H1 (cell line): Measurements from ENCODE around the gene ADCY7. TPM values are rescaled to one million over a fixed set of nuclear protein-coding genes. Genes with fewer than 3 reads are reported as not detected.

Source experiments
- CTCF ChIA-PET: fragments of 300-600 bp; sonication (Branson Sonifier 250); formaldehyde crosslinking; loops from one replicate; lab custom pipeline; 2021; ENCODE audit not compliant: partially characterized antibody; lab: Charles Lee
- POLR2A ChIA-PET: fragments of 300-600 bp; sonication (Branson Sonifier 250); formaldehyde crosslinking; loops from one replicate; lab custom pipeline; 2021; ENCODE audit warnings: inconsistent platforms; ENCODE audit not compliant: partially characterized antibody; lab: Charles Lee
- DNase-seq, 2 experiments: peaks; one replicate each; pipeline versions ENCODE4 v3.0.0 to v3.0.0-alpha.2; 2010 to 2022; ENCODE audit warnings: low spot score in 2 of 2, low read depth in 1 of 2, mixed read lengths in 1 of 2
- FAIRE-seq: peaks from 2 replicates; lab custom pipeline; 2011; peaks lifted over from hg19 to GRCh38; lab: Jason Lieb, UNC
- H2AFZ ChIP-seq: 2 replicates; pipeline ENCODE4 v1.8.1; 2012; ENCODE audit warnings: low read length, inconsistent platforms
- H2AK5ac ChIP-seq: 2 replicates; pipeline ENCODE4 v1.6.1; 2013; ENCODE audit warnings: low read depth, low read length
- H2BK120ac ChIP-seq: replicated peaks from 2 replicates; pipeline ENCODE3; 2013; ENCODE audit warnings: low read depth, low read length, inconsistent platforms
- H2BK12ac ChIP-seq: 2 replicates; pipeline ENCODE4 v1.6.1; 2013; ENCODE audit warnings: low read depth, low read length
- H2BK15ac ChIP-seq: 2 replicates; pipeline ENCODE4 v1.6.1; 2013; ENCODE audit warnings: low read length
- H2BK20ac ChIP-seq: 2 replicates; pipeline ENCODE4 v1.6.1; 2013; ENCODE audit warnings: low read length
- H2BK5ac ChIP-seq: 2 replicates; pipeline ENCODE4 v1.6.1; 2013; ENCODE audit warnings: low read depth, low read length
- H3K14ac ChIP-seq: 2 replicates; pipeline ENCODE4 v1.6.1; 2013; ENCODE audit warnings: inconsistent platforms; ENCODE audit not compliant: insufficient read length
- H3K18ac ChIP-seq: 2 replicates; pipeline ENCODE4 v1.6.1; 2013; ENCODE audit warnings: low read length; ENCODE audit errors: extremely low read depth
- H3K23ac ChIP-seq: 2 replicates; pipeline ENCODE4 v1.6.1; 2013; ENCODE audit warnings: inconsistent platforms; ENCODE audit not compliant: insufficient read length
- H3K23me2 ChIP-seq: 2 replicates; pipeline ENCODE4 v1.6.1; 2013; ENCODE audit warnings: low read depth, low read length
- H3K27ac ChIP-seq: 2 replicates; pipeline ENCODE4 v1.6.1; 2011; ENCODE audit warnings: low read depth, low read length, inconsistent platforms
- H3K27me3 ChIP-seq, 4 experiments: replicated peaks in 1 of 4; 1 replicate in 1 of 4; 2 replicates in 3 of 4; pipeline versions ENCODE4 v1.6.1 to v1.8.1; 2011 to 2013; ENCODE audit warnings: low read length in 3 of 4, mild to moderate bottlenecking in 3 of 4, inconsistent platforms in 2 of 4, mixed read lengths in 2 of 4, moderate library complexity in 1 of 4; ENCODE audit not compliant: control insufficient read depth in 3 of 4, insufficient read depth in 3 of 4; ENCODE audit errors: extremely low read depth in 1 of 4
- H3K36me3 ChIP-seq, 4 experiments: 2 replicates each; pipeline versions ENCODE4 v1.6.1 to v1.8.1; 2011 to 2013; ENCODE audit warnings: mild to moderate bottlenecking in 4 of 4, low read length in 3 of 4, moderate library complexity in 2 of 4, control low read depth in 1 of 4, inconsistent platforms in 1 of 4; ENCODE audit not compliant: insufficient read depth in 4 of 4, control insufficient read depth in 2 of 4
- H3K4ac ChIP-seq: replicated peaks from 2 replicates; pipeline ENCODE3; 2013; ENCODE audit warnings: low read length, low read depth, mixed read lengths, inconsistent platforms; ENCODE audit not compliant: insufficient read length
- H3K4me1 ChIP-seq, 4 experiments: replicated peaks in 1 of 4; 1 replicate in 1 of 4; 2 replicates in 3 of 4; pipeline versions ENCODE4 v1.6.1 to v1.8.1; 2011 to 2013; ENCODE audit warnings: low read length in 3 of 4, inconsistent platforms in 2 of 4, mixed read lengths in 1 of 4; ENCODE audit not compliant: insufficient read depth in 4 of 4, control insufficient read depth in 3 of 4
- H3K4me2 ChIP-seq, 2 experiments: 2 replicates each; pipeline versions ENCODE4 v1.6.1 to v1.8.1; 2011 to 2013; ENCODE audit warnings: low read depth in 2 of 2, low read length in 2 of 2, control low read depth in 1 of 2, inconsistent platforms in 1 of 2, mild to moderate bottlenecking in 1 of 2; ENCODE audit not compliant: insufficient read depth in 1 of 2
- H3K4me3 ChIP-seq, 4 experiments: fragments of 200-600, 300-600 bp in 1 of 4; sonication (generic), shearing (Covaris generic), sonication (Bioruptor Twin) in 1 of 4; 2 replicates each; pipeline versions ENCODE4 v1.5.1 to v1.8.1; 2011 to 2016; ENCODE audit warnings: low read length in 4 of 4, low read depth in 3 of 4, control low read depth in 2 of 4, inconsistent platforms in 2 of 4, mild to moderate bottlenecking in 2 of 4, mixed read lengths in 1 of 4, moderate library complexity in 1 of 4; ENCODE audit not compliant: insufficient read depth in 2 of 4; ENCODE audit errors: extremely low read depth in 1 of 4
- H3K56ac ChIP-seq: replicated peaks from 2 replicates; pipeline ENCODE3; 2013; ENCODE audit warnings: low read depth, mild to moderate bottlenecking, mixed read lengths, low read length, inconsistent platforms; ENCODE audit not compliant: insufficient read length
- H3K79me1 ChIP-seq: 2 replicates; pipeline ENCODE4 v1.6.1; 2013; ENCODE audit warnings: low read depth, low read length, control low read depth
- H3K79me2 ChIP-seq, 2 experiments: 2 replicates each; pipeline versions ENCODE4 v1.6.1 to v1.8.1; 2012 to 2013; ENCODE audit warnings: low read length in 2 of 2, mild to moderate bottlenecking in 2 of 2, inconsistent platforms in 1 of 2; ENCODE audit not compliant: insufficient read depth in 2 of 2, control insufficient read depth in 1 of 2
- H3K9ac ChIP-seq, 4 experiments: replicated peaks in 1 of 4; 1 replicate in 1 of 4; 2 replicates in 3 of 4; pipeline versions ENCODE4 v1.6.1 to v1.8.1; 2011 to 2013; ENCODE audit warnings: low read depth in 3 of 4, low read length in 3 of 4, control low read depth in 2 of 4, mild to moderate bottlenecking in 2 of 4, moderate library complexity in 2 of 4, inconsistent platforms in 1 of 4; ENCODE audit errors: extremely low read depth in 1 of 4
- H3K9me3 ChIP-seq, 2 experiments: 2 replicates each; pipeline versions ENCODE4 v1.6.1 to v1.8.1; 2012 to 2013; ENCODE audit warnings: mild to moderate bottlenecking in 2 of 2, moderate library complexity in 2 of 2, control low read depth in 1 of 2, inconsistent platforms in 1 of 2, low read depth in 1 of 2, low read length in 1 of 2, mixed read lengths in 1 of 2; ENCODE audit not compliant: insufficient read depth in 2 of 2
- H4K20me1 ChIP-seq, 2 experiments: replicated peaks in 1 of 2; 2 replicates each; pipeline versions ENCODE3 to v1.8.1; 2011 to 2013; ENCODE audit warnings: inconsistent platforms in 2 of 2, low read length in 2 of 2, mild to moderate bottlenecking in 1 of 2; ENCODE audit not compliant: insufficient read depth in 2 of 2, control insufficient read depth in 1 of 2
- H4K5ac ChIP-seq: 2 replicates; pipeline ENCODE4 v1.6.1; 2013; ENCODE audit warnings: low read length, low read depth, mixed read lengths, inconsistent platforms; ENCODE audit not compliant: insufficient read length
- H4K8ac ChIP-seq: 2 replicates; pipeline ENCODE4 v1.8.0; 2013; ENCODE audit warnings: mild to moderate bottlenecking, moderate library complexity, low read length, inconsistent platforms; ENCODE audit not compliant: insufficient read depth; ENCODE audit errors: extremely low read depth
- H4K91ac ChIP-seq: replicated peaks from 2 replicates; pipeline ENCODE3; 2013; ENCODE audit warnings: low read length, mixed read lengths, inconsistent platforms; ENCODE audit not compliant: insufficient read length
- ATF2 ChIP-seq: IDR thresholded peaks from 2 replicates; pipeline ENCODE4 v1.6.1; 2012; ENCODE audit warnings: low read length, inconsistent platforms
- CTBP2 ChIP-seq: IDR thresholded peaks from 2 replicates; pipeline ENCODE4 v1.7.0; 2011; ENCODE audit warnings: borderline replicate concordance, mild to moderate bottlenecking, moderate library complexity, mixed read lengths, low read length; ENCODE audit not compliant: insufficient read depth, insufficient read length
- FOSL1 ChIP-seq: IDR thresholded peaks from 2 replicates; pipeline ENCODE4 v1.6.1; 2011; ENCODE audit warnings: mild to moderate bottlenecking, low read depth, low read length, moderate library complexity; ENCODE audit not compliant: insufficient read depth
- GTF2F1 ChIP-seq: IDR thresholded peaks from 2 replicates; pipeline ENCODE4 v1.6.1; 2012; ENCODE audit warnings: low read depth, low read length, improper control_type of control experiment, borderline replicate concordance
- HDAC6 ChIP-seq: IDR thresholded peaks from one replicate; pipeline ENCODE4 v1.7.1; 2012; ENCODE audit warnings: low read depth, mild to moderate bottlenecking, inconsistent platforms, low read length, moderate library complexity
- PHF8 ChIP-seq: fragments of 200-600 bp; sonication (generic); conservative IDR thresholded peaks from 2 replicates; pipeline ENCODE4 v1.7.1; 2012; ENCODE audit warnings: low read depth, mild to moderate bottlenecking, inconsistent platforms, low read length, moderate library complexity
- POLR2A ChIP-seq, 2 experiments: IDR thresholded peaks; 1 replicate in 1 of 2; 2 replicates in 1 of 2; pipeline ENCODE4 v1.6.1; 2011; ENCODE audit warnings: low read depth in 2 of 2, low read length in 2 of 2, mild to moderate bottlenecking in 2 of 2; ENCODE audit errors: control extremely low read depth in 1 of 2
- SUZ12 ChIP-seq: fragments of 200-600 bp; sonication (generic); IDR thresholded peaks from 2 replicates; pipeline ENCODE4 v1.6.1; 2012; ENCODE audit warnings: mild to moderate bottlenecking, inconsistent platforms, low read length, moderate library complexity, mixed read lengths
- TAF7 ChIP-seq: optimal IDR thresholded peaks from 2 replicates; pipeline ENCODE3; 2011; ENCODE audit warnings: low read depth, mild to moderate bottlenecking, inconsistent platforms, low read length, moderate library complexity, borderline replicate concordance
- TBP ChIP-seq: IDR thresholded peaks from 2 replicates; pipeline ENCODE4 v1.6.1; 2011; ENCODE audit warnings: low read depth, low read length, improper control_type of control experiment
- WGBS, 2 experiments: shearing (Covaris generic) in 1 of 2; methylation state at CpG; one replicate each; pipeline versions ENCODE4 v1.1.6 to v1.1.7; 2013 to 2015; ENCODE audit warnings: low lambda C conversion rate in 2 of 2, mixed read lengths in 2 of 2, inconsistent platforms in 1 of 2, low coverage in 1 of 2, missing lambda C conversion rate in 1 of 2; ENCODE audit not compliant: insufficient replicate concordance in 2 of 2, insufficient coverage in 1 of 2, insufficient read length in 1 of 2; ENCODE audit errors: extremely low coverage in 1 of 2, missing lambda C conversion rate in 1 of 2; 5-methylcytosine and 5-hydroxymethylcytosine counted together
- polyA plus RNA-seq, 7 experiments: library from polyadenylated mRNA; depleted of rRNA in 3 of 7; stranded (reverse) in 5 of 7; unstranded in 2 of 7; fragments of >200 nt in 5 of 7; fragments of 200-250 nt in 2 of 7; gene quantifications; 1 replicate in 5 of 7; 2 replicates in 1 of 7; 4 replicates in 1 of 7; pipeline versions ENCODE4 v1.2.1 to v1.2.3, GENCODE V29; 2011 to 2013; ENCODE audit warnings: missing spikeins in 2 of 7, mixed read lengths in 2 of 7
- total RNA-seq: library from RNA; stranded (reverse); fragmentation: NEBNext Ultra II Directional; extraction: Animal tissue kit (Norgen Biotek cat#: 25700); gene quantifications from 2 replicates; pipeline ENCODE4 v1.2.1, GENCODE V29; 2021

The ADCY7 gene
- total and polyA plus RNA-seq, 2 of the 8 experiments (the other 6 are each of a cell fraction or from before 2014, with no cell fraction given): 2.4 to 5.1 TPM

GRCh38 chr16:50298591-50299507, 32.5 kb downstream of the ADCY7 start:
- DNase-seq (no peak), FAIRE-seq (no peak)
- no peak overlapping the region for H2BK20ac ChIP-seq
- H3K27ac ChIP-seq: no peak overlapping the region
- H3K4ac ChIP-seq: no peak overlapping the region
- WGBS, 2 experiments: 95% methylated on average over 23 of the region's 29 CpGs; no CpG with 5 or more reads in 1 of the 2 experiments
- H3K23me2 ChIP-seq: no peaks in the 10 kb centered on the region
- H3K14ac ChIP-seq: no peak overlapping the region
- no peak overlapping the region for H2AFZ ChIP-seq
- ChIA-PET CTCF (interaction anchor here (0.6 to 1.1 kb wide), 3 partner anchors 9 to 51 kb away, joined by 3 read pairs; no protein-coding TSS in a partner anchor), POLR2A (interaction anchor here (2.0 kb wide), 1 partner anchor 10 kb away, joined by 4 read pairs; no protein-coding TSS in a partner anchor)
- H3K36me3 ChIP-seq: no peaks in the 10 kb centered on the region
- no peak overlapping the region for H3K18ac ChIP-seq
- H2BK15ac ChIP-seq: no peak overlapping the region
- no peak overlapping the region for H4K91ac ChIP-seq
- no peak overlapping the region for H4K8ac ChIP-seq
- peaks cover 0 to 3% (median 0%) of the 10 kb centered on the region in 4 experiments; a peak in 1 of 7 replicates for H3K4me1 ChIP-seq
- H3K79me2 ChIP-seq: no peaks in the 10 kb centered on the region
- no peak overlapping the region for H3K56ac ChIP-seq
- no peak overlapping the region for H2AK5ac ChIP-seq
- no peak overlapping the region for H2BK12ac ChIP-seq
- H3K4me2 ChIP-seq: no peak overlapping the region
- no peaks in the 10 kb centered on the region for H3K27me3 ChIP-seq
- no peaks in the 10 kb centered on the region for H3K9me3 ChIP-seq
- peaks cover 0 to 2% of the 10 kb centered on the region in 2 experiments for H4K20me1 ChIP-seq
- H4K5ac ChIP-seq: no peak overlapping the region
- no peak overlapping the region for H2BK5ac ChIP-seq
- no peak overlapping the region for H3K9ac ChIP-seq
- no peaks in the 10 kb centered on the region for H3K79me1 ChIP-seq
- H3K23ac ChIP-seq: no peak overlapping the region
- no peak overlapping the region for H3K4me3 ChIP-seq
- no peak overlapping the region for H2BK120ac ChIP-seq
- TF ChIP-seq GTF2F1 (no peak), SUZ12 (no peak), CTBP2 (no peak), HDAC6 (no peak), PHF8 (no peak), POLR2A (IDR thresholded peaks at IDR 0.05; ENCODE audit: control extremely low read depth in 1 of 2, low read depth in 2 of 2, low read length in 2 of 2) (no peak), ATF2 (no peak), TAF7 (no peak), FOSL1 (no peak), TBP (no peak)
